ENCODE results near the gene RGS10.

RGS10 gene

GRCh38 chr10:119543814-119544642 lies 1.5 kb upstream of the RGS10 start (continued):
- TF ChIP-seq ZSCAN23 (tag by site-specific recombination; IDR thresholded peaks at IDR 0.05) (0 out of 2 replicates have a peak, but pooled peaks have one; percentile 9), ZNF155 (tag by site-specific recombination; IDR thresholded peaks at IDR 0.05) (no peak), ZNF473 (tag by site-specific recombination; IDR thresholded peaks at IDR 0.05) (no peak), ZBTB11 (tag by site-specific recombination; conservative IDR thresholded peaks at IDR 0.05; ENCODE audit: low read depth) (peak; percentile 29; the same call in 1 of the 2 replicates), ZBTB17 (tag by site-specific recombination; IDR thresholded peaks at IDR 0.05) (peak; percentile 80), ZNF843 (tag by site-specific recombination; IDR thresholded peaks at IDR 0.05) (peak; percentile 85), BCL11A (tag by site-specific recombination; IDR thresholded peaks at IDR 0.05; ENCODE audit: low read depth) (peak; percentile 65), RBAK (tag by site-specific recombination; IDR thresholded peaks at IDR 0.05) (no peak), HOXD13 (CRISPR knock-in tag; IDR thresholded peaks at IDR 0.05; ENCODE audit: borderline replicate concordance) (no peak), ZNF768 (tag by site-specific recombination; IDR thresholded peaks at IDR 0.05) (no peak), ZNF654 (tag by site-specific recombination; IDR thresholded peaks at IDR 0.05; ENCODE audit: low read depth) (no peak; the same call in 1 of the 2 replicates), ZNF341 (tag by site-specific recombination; IDR thresholded peaks at IDR 0.05; ENCODE audit: low read depth) (peak; percentile 91), ZBTB20 (tag by site-specific recombination; IDR thresholded peaks at IDR 0.05) (peak; percentile 93), ZBTB10 (tag by site-specific recombination; IDR thresholded peaks at IDR 0.05) (peak; percentile 59; the same call in 1 of the 2 replicates), ZNF26 (tag by site-specific recombination; IDR thresholded peaks at IDR 0.05) (no peak), REST (tag by site-specific recombination; IDR thresholded peaks at IDR 0.05) (no peak), ZNF121 (tag by site-specific recombination; IDR thresholded peaks at IDR 0.05) (peak; percentile 68), ZNF561 (tag by site-specific recombination; IDR thresholded peaks at IDR 0.05; ENCODE audit: borderline replicate concordance) (0 out of 2 replicates have a peak, but pooled peaks have one; percentile 51), ZNF2 (tag by site-specific recombination; IDR thresholded peaks at IDR 0.05) (peak; percentile 41; the same call in 1 of the 2 replicates), ZNF785 (tag by site-specific recombination; IDR thresholded peaks at IDR 0.05) (no peak), ZNF610 (tag by site-specific recombination; IDR thresholded peaks at IDR 0.05; ENCODE audit: borderline replicate concordance) (peak; percentile 61), ZBTB6 (tag by site-specific recombination; IDR thresholded peaks at IDR 0.05) (0 out of 2 replicates have a peak, but pooled peaks have one; percentile 28), ZNF398 (tag by site-specific recombination; IDR thresholded peaks at IDR 0.05) (peak; percentile 97), GLIS1 (tag by site-specific recombination; IDR thresholded peaks at IDR 0.05) (peak; percentile 55; the same call in 1 of the 2 replicates)

Data from HEK293 (cell line).